IMR-90 (cell line): Measurements from ENCODE around the gene DLG5. TPM values are rescaled to one million over a fixed set of nuclear protein-coding genes. Genes with fewer than 3 reads are reported as not detected.

ENCODE experiments used
- ATAC-seq: fragments of 200-7000 bp; cut with Tn5 transposase; 2 replicates; pipeline ENCODE4 v1.9.1; 2020; ENCODE audit warnings: low read depth, mild to moderate bottlenecking, moderate library complexity
- BruUV-seq: library from RNA; stranded (reverse); fragments of 400-500 nt; replicated peaks from 2 replicates; lab custom pipeline; 2021; lab: Mats Ljungman, UMichigan
- CTCF ChIA-PET: fragments of 300-600 bp; formaldehyde crosslinking; extraction: SDS; loops from one replicate; lab custom pipeline; 2021; ENCODE audit warnings: antibody characterized with exemption; lab: Yijun Ruan, JAX
- POLR2A ChIA-PET: fragments of 300-600 bp; sonication (Branson Sonifier 250); formaldehyde crosslinking; loops from one replicate; lab custom pipeline; 2022; ENCODE audit warnings: antibody characterized with exemption; ENCODE audit not compliant: unreplicated experiment; lab: Charles Lee
- DNase-seq: peaks from one replicate; pipeline ENCODE4 v3.0.0; 2013
- H2AFZ ChIP-seq: replicated peaks from 2 replicates; pipeline ENCODE3; 2013; ENCODE audit warnings: low read length, mild to moderate bottlenecking; ENCODE audit not compliant: poor library complexity
- H2AK5ac ChIP-seq: 2 replicates; pipeline ENCODE4 v1.6.1; 2013; ENCODE audit warnings: low read depth, low read length, inconsistent platforms
- H2AK9ac ChIP-seq: replicated peaks from 2 replicates; pipeline ENCODE3; 2013; ENCODE audit warnings: mild to moderate bottlenecking, low read depth, low read length, moderate library complexity; ENCODE audit not compliant: poor library complexity
- H2BK120ac ChIP-seq: 2 replicates; pipeline ENCODE4 v1.6.1; 2013; ENCODE audit warnings: low read depth, low read length, inconsistent platforms
- H2BK15ac ChIP-seq: 3 replicates; pipeline ENCODE4 v1.6.1; 2013; ENCODE audit warnings: low read depth, low read length, inconsistent platforms
- H2BK20ac ChIP-seq: 2 replicates; pipeline ENCODE4 v1.6.1; 2013; ENCODE audit warnings: low read depth, mild to moderate bottlenecking, inconsistent platforms, low read length, moderate library complexity
- H2BK5ac ChIP-seq: 2 replicates; pipeline ENCODE4 v1.6.1; 2013; ENCODE audit warnings: mild to moderate bottlenecking, low read depth, low read length, inconsistent platforms; ENCODE audit not compliant: poor library complexity, severe bottlenecking
- H3K14ac ChIP-seq: replicated peaks from 2 replicates; pipeline ENCODE4 v1.6.1; 2013; ENCODE audit warnings: low read depth, low read length, inconsistent platforms
- H3K18ac ChIP-seq: 2 replicates; pipeline ENCODE4 v1.6.1; 2013; ENCODE audit warnings: low read depth, low read length, control low read depth
- H3K23ac ChIP-seq: 2 replicates; pipeline ENCODE4 v1.6.1; 2013; ENCODE audit warnings: low read depth, low read length, inconsistent platforms
- H3K27ac ChIP-seq: 2 replicates; pipeline ENCODE4 v1.5.1; 2013; ENCODE audit warnings: mild to moderate bottlenecking, control low read depth, low read length; ENCODE audit not compliant: insufficient read depth
- H3K27me3 ChIP-seq: 2 replicates; pipeline ENCODE4 v1.6.1; 2013; ENCODE audit warnings: low read length; ENCODE audit not compliant: control insufficient read depth, insufficient read depth
- H3K36me3 ChIP-seq: 2 replicates; pipeline ENCODE4 v1.6.1; 2013; ENCODE audit warnings: low read length, mixed read lengths; ENCODE audit not compliant: control insufficient read depth, insufficient read depth
- H3K4ac ChIP-seq: 2 replicates; pipeline ENCODE4 v1.6.1; 2013; ENCODE audit warnings: low read depth, low read length, inconsistent platforms
- H3K4me1 ChIP-seq: 2 replicates; pipeline ENCODE4 v1.6.1; 2013; ENCODE audit warnings: low read length, mixed read lengths; ENCODE audit not compliant: control insufficient read depth, insufficient read depth
- H3K4me2 ChIP-seq: 2 replicates; pipeline ENCODE4 v1.6.1; 2013; ENCODE audit warnings: low read depth, mild to moderate bottlenecking, control low read depth, low read length, moderate library complexity
- H3K4me3 ChIP-seq: 2 replicates; pipeline ENCODE4 v1.5.1; 2013; ENCODE audit warnings: low read depth, mild to moderate bottlenecking, control low read depth, low read length, moderate library complexity; ENCODE audit not compliant: insufficient read depth
- H3K56ac ChIP-seq: 2 replicates; pipeline ENCODE4 v1.6.1; 2013; ENCODE audit warnings: low read length, inconsistent platforms; ENCODE audit not compliant: insufficient read depth; ENCODE audit errors: extremely low read depth
- H3K79me1 ChIP-seq, 2 experiments: 2 replicates each; pipeline ENCODE4 v1.6.1; 2013; ENCODE audit warnings: low read length in 2 of 2, inconsistent platforms in 1 of 2, low read depth in 1 of 2
- H3K9ac ChIP-seq: 2 replicates; pipeline ENCODE4 v1.6.1; 2013; ENCODE audit warnings: low read depth, low read length, control low read depth
- H3K9me1 ChIP-seq: 2 replicates; pipeline ENCODE4 v1.6.1; 2013; ENCODE audit warnings: low read length, inconsistent platforms; ENCODE audit not compliant: insufficient read depth
- H3K9me3 ChIP-seq: 2 replicates; pipeline ENCODE4 v1.6.1; 2013; ENCODE audit warnings: low read length; ENCODE audit not compliant: control insufficient read depth, insufficient read depth
- H4K20me1 ChIP-seq: 2 replicates; pipeline ENCODE4 v1.6.1; 2013; ENCODE audit warnings: low read length, inconsistent platforms; ENCODE audit not compliant: insufficient read depth
- H4K5ac ChIP-seq: 2 replicates; pipeline ENCODE4 v1.6.1; 2013; ENCODE audit warnings: mild to moderate bottlenecking, low read depth, low read length, control low read depth
- H4K8ac ChIP-seq, 2 experiments: 2 replicates each; pipeline ENCODE4 v1.6.1; 2013; ENCODE audit warnings: low read depth in 2 of 2, low read length in 2 of 2, control low read depth in 1 of 2, inconsistent platforms in 1 of 2
- H4K91ac ChIP-seq: 2 replicates; pipeline ENCODE4 v1.6.1; 2013; ENCODE audit warnings: low read depth, low read length, inconsistent platforms; ENCODE audit not compliant: insufficient read depth
- CHD1 ChIP-seq: IDR thresholded peaks from 2 replicates; pipeline ENCODE4 v1.6.1; 2012; ENCODE audit warnings: low read depth, low read length, improper control_type of control experiment
- NFE2L2 ChIP-seq: fragments of 150-350 bp; IDR thresholded peaks from 2 replicates; pipeline ENCODE4 v1.6.1; 2016; ENCODE audit warnings: low read depth, mild to moderate bottlenecking, low read length
- POLR2A ChIP-seq: IDR thresholded peaks from 2 replicates; pipeline ENCODE4 v1.6.1; 2012; ENCODE audit warnings: mild to moderate bottlenecking, low read depth, low read length
- RAD21 ChIP-seq: IDR thresholded peaks from 2 replicates; pipeline ENCODE4 v1.6.1; 2012; ENCODE audit warnings: low read length, improper control_type of control experiment
- RCOR1 ChIP-seq: IDR thresholded peaks from 2 replicates; pipeline ENCODE4 v1.6.1; 2012; ENCODE audit warnings: mild to moderate bottlenecking, low read length, improper control_type of control experiment; ENCODE audit not compliant: insufficient replicate concordance
- RFX5 ChIP-seq: IDR thresholded peaks from 2 replicates; pipeline ENCODE4 v1.8.0; 2012; ENCODE audit warnings: low read depth, mild to moderate bottlenecking, low read length, moderate library complexity
- USF2 ChIP-seq: fragments of 150-350 bp; IDR thresholded peaks from 2 replicates; pipeline ENCODE4 v1.6.1; 2017; ENCODE audit warnings: mild to moderate bottlenecking, antibody characterized with exemption, low read length, low read depth
- WGBS, 2 experiments: methylation state at CpG; one replicate each; pipeline versions ENCODE4 v1.1.5 to v1.1.7; 2013; ENCODE audit warnings: missing lambda C conversion rate in 2 of 2; ENCODE audit not compliant: insufficient read length in 1 of 2; ENCODE audit errors: extremely low coverage in 2 of 2; 5-methylcytosine and 5-hydroxymethylcytosine counted together
- dilution Hi-C: fragments of 300-500 bp; cut with HindIII; formaldehyde crosslinking; loops from one replicate; pipeline ENCODE4 v1.14.3; 2018; ENCODE audit warnings: low sequenced_read_pairs; ENCODE audit not compliant: unreplicated experiment
- in situ Hi-C: fragments of 300-500 bp; cut with MboI; formaldehyde crosslinking; loops from 3 replicates; pipeline ENCODE4 v1.14.3; 2019; ENCODE audit warnings: low sequenced_read_pairs, inconsistent platforms, mixed read lengths
- intact Hi-C: fragments of 100-400 bp; cut with micrococcal nuclease; formaldehyde crosslinking; loops from 2 replicates; pipeline ENCODE4 v1.10.0; 2022
- polyA plus RNA-seq, 3 experiments: library from polyadenylated mRNA; depleted of rRNA; stranded (reverse); fragments of >200 nt; gene quantifications; 2 replicates each; pipeline ENCODE4 v1.2.3, GENCODE V29; 2012; ENCODE audit warnings: low replicate concordance in 1 of 3
- total RNA-seq: library from RNA; depleted of rRNA; stranded (reverse); fragments of >200 nt; gene quantifications from 2 replicates; pipeline ENCODE4 v1.2.3, GENCODE V29; 2012

DLG5 gene
- total and polyA plus RNA-seq, 2 of the 4 experiments (the other 2 are of a cell fraction), result 12.7 to 28.7 TPM

GRCh38 chr10:77872947-77873535 lies 53.5 kb downstream of the DLG5 start:
- Histone ChIP-seq H3K9me3 (no peaks in the 10 kb centered on the region), H4K8ac (no peak overlapping the region), H2BK5ac (no peak overlapping the region), H3K23ac (no peak overlapping the region), H3K4ac (no peak overlapping the region), H3K36me3 (peaks cover 4% of the 10 kb centered on the region; the same call in 1 of the 2 replicates), H3K56ac (no peak overlapping the region), H3K18ac (no peak overlapping the region), H2BK20ac (no peak overlapping the region), H3K27ac (no peak overlapping the region), H2AFZ (no peak overlapping the region), H3K9me1 (peaks cover 32% of the 10 kb centered on the region), H3K14ac (no peak overlapping the region), H2AK9ac (no peak overlapping the region), H4K91ac (no peak overlapping the region), H3K27me3 (no peaks in the 10 kb centered on the region), H3K9ac (no peak overlapping the region), H3K4me2 (no peak overlapping the region), H3K4me1 (peaks cover 13% of the 10 kb centered on the region), H4K20me1 (peaks cover 65% of the 10 kb centered on the region), H2BK15ac (no peak overlapping the region), H3K4me3 (no peak overlapping the region), H2AK5ac (no peak overlapping the region), H3K79me1 (peaks cover 44 to 96% of the 10 kb centered on the region in 2 experiments), H2BK120ac (no peak overlapping the region), H4K5ac (no peak overlapping the region)
- TF ChIP-seq POLR2A (no peak), RFX5 (no peak), USF2 (no peak), CHD1 (no peak), NFE2L2 (no peak), RAD21 (no peak), RCOR1 (no peak)
- CTCF ChIA-PET, result no interaction called here
- ATAC-seq (no peak), DNase-seq (no peak)
- dilution Hi-C loops, result no loop called here
- in situ Hi-C loops, result no loop called here
- 88% methylated on average over 5 of the region's 7 CpGs; no CpG with 5 or more reads in 1 of the 2 experiments for WGBS, 2 experiments
- BruUV-seq, result no TSS peak
- intact Hi-C loops, result no loop called here
- POLR2A ChIA-PET, result no interaction called here
